H1 (cell line): ENCODE measurements around the gene KRT17. TPM values are rescaled to one million over a fixed set of nuclear protein-coding genes. Genes with fewer than 3 reads are reported as not detected.

Source experiments
- CTCF ChIA-PET: fragments of 300-600 bp; sonication (Branson Sonifier 250); formaldehyde crosslinking; loops from one replicate; lab custom pipeline; 2021; ENCODE audit not compliant: partially characterized antibody; lab: Charles Lee
- POLR2A ChIA-PET: fragments of 300-600 bp; sonication (Branson Sonifier 250); formaldehyde crosslinking; loops from one replicate; lab custom pipeline; 2021; ENCODE audit warnings: inconsistent platforms; ENCODE audit not compliant: partially characterized antibody; lab: Charles Lee
- DNase-seq, 2 experiments: peaks; one replicate each; pipeline versions ENCODE4 v3.0.0 to v3.0.0-alpha.2; 2010 to 2022; ENCODE audit warnings: low spot score in 2 of 2, low read depth in 1 of 2, mixed read lengths in 1 of 2
- FAIRE-seq: peaks from 2 replicates; lab custom pipeline; 2011; peaks lifted over from hg19 to GRCh38; lab: Jason Lieb, UNC
- H2AFZ ChIP-seq: 2 replicates; pipeline ENCODE4 v1.8.1; 2012; ENCODE audit warnings: low read length, inconsistent platforms
- H2AK5ac ChIP-seq: 2 replicates; pipeline ENCODE4 v1.6.1; 2013; ENCODE audit warnings: low read depth, low read length
- H2BK120ac ChIP-seq: replicated peaks from 2 replicates; pipeline ENCODE3; 2013; ENCODE audit warnings: low read depth, low read length, inconsistent platforms
- H2BK12ac ChIP-seq: 2 replicates; pipeline ENCODE4 v1.6.1; 2013; ENCODE audit warnings: low read depth, low read length
- H2BK15ac ChIP-seq: 2 replicates; pipeline ENCODE4 v1.6.1; 2013; ENCODE audit warnings: low read length
- H2BK20ac ChIP-seq: 2 replicates; pipeline ENCODE4 v1.6.1; 2013; ENCODE audit warnings: low read length
- H2BK5ac ChIP-seq: 2 replicates; pipeline ENCODE4 v1.6.1; 2013; ENCODE audit warnings: low read depth, low read length
- H3K14ac ChIP-seq: 2 replicates; pipeline ENCODE4 v1.6.1; 2013; ENCODE audit warnings: inconsistent platforms; ENCODE audit not compliant: insufficient read length
- H3K18ac ChIP-seq: 2 replicates; pipeline ENCODE4 v1.6.1; 2013; ENCODE audit warnings: low read length; ENCODE audit errors: extremely low read depth
- H3K23ac ChIP-seq: 2 replicates; pipeline ENCODE4 v1.6.1; 2013; ENCODE audit warnings: inconsistent platforms; ENCODE audit not compliant: insufficient read length
- H3K23me2 ChIP-seq: 2 replicates; pipeline ENCODE4 v1.6.1; 2013; ENCODE audit warnings: low read depth, low read length
- H3K27ac ChIP-seq: 2 replicates; pipeline ENCODE4 v1.6.1; 2011; ENCODE audit warnings: low read depth, low read length, inconsistent platforms
- H3K27me3 ChIP-seq, 4 experiments: replicated peaks in 1 of 4; 1 replicate in 1 of 4; 2 replicates in 3 of 4; pipeline versions ENCODE4 v1.6.1 to v1.8.1; 2011 to 2013; ENCODE audit warnings: low read length in 3 of 4, mild to moderate bottlenecking in 3 of 4, inconsistent platforms in 2 of 4, mixed read lengths in 2 of 4, moderate library complexity in 1 of 4; ENCODE audit not compliant: control insufficient read depth in 3 of 4, insufficient read depth in 3 of 4; ENCODE audit errors: extremely low read depth in 1 of 4
- H3K36me3 ChIP-seq, 4 experiments: 2 replicates each; pipeline versions ENCODE4 v1.6.1 to v1.8.1; 2011 to 2013; ENCODE audit warnings: mild to moderate bottlenecking in 4 of 4, low read length in 3 of 4, moderate library complexity in 2 of 4, control low read depth in 1 of 4, inconsistent platforms in 1 of 4; ENCODE audit not compliant: insufficient read depth in 4 of 4, control insufficient read depth in 2 of 4
- H3K4ac ChIP-seq: replicated peaks from 2 replicates; pipeline ENCODE3; 2013; ENCODE audit warnings: low read length, low read depth, mixed read lengths, inconsistent platforms; ENCODE audit not compliant: insufficient read length
- H3K4me1 ChIP-seq, 4 experiments: replicated peaks in 1 of 4; 1 replicate in 1 of 4; 2 replicates in 3 of 4; pipeline versions ENCODE4 v1.6.1 to v1.8.1; 2011 to 2013; ENCODE audit warnings: low read length in 3 of 4, inconsistent platforms in 2 of 4, mixed read lengths in 1 of 4; ENCODE audit not compliant: insufficient read depth in 4 of 4, control insufficient read depth in 3 of 4
- H3K4me2 ChIP-seq, 2 experiments: 2 replicates each; pipeline versions ENCODE4 v1.6.1 to v1.8.1; 2011 to 2013; ENCODE audit warnings: low read depth in 2 of 2, low read length in 2 of 2, control low read depth in 1 of 2, inconsistent platforms in 1 of 2, mild to moderate bottlenecking in 1 of 2; ENCODE audit not compliant: insufficient read depth in 1 of 2
- H3K4me3 ChIP-seq, 4 experiments: fragments of 200-600, 300-600 bp in 1 of 4; sonication (generic), shearing (Covaris generic), sonication (Bioruptor Twin) in 1 of 4; 2 replicates each; pipeline versions ENCODE4 v1.5.1 to v1.8.1; 2011 to 2016; ENCODE audit warnings: low read length in 4 of 4, low read depth in 3 of 4, control low read depth in 2 of 4, inconsistent platforms in 2 of 4, mild to moderate bottlenecking in 2 of 4, mixed read lengths in 1 of 4, moderate library complexity in 1 of 4; ENCODE audit not compliant: insufficient read depth in 2 of 4; ENCODE audit errors: extremely low read depth in 1 of 4
- H3K56ac ChIP-seq: replicated peaks from 2 replicates; pipeline ENCODE3; 2013; ENCODE audit warnings: low read depth, mild to moderate bottlenecking, mixed read lengths, low read length, inconsistent platforms; ENCODE audit not compliant: insufficient read length
- H3K79me1 ChIP-seq: 2 replicates; pipeline ENCODE4 v1.6.1; 2013; ENCODE audit warnings: low read depth, low read length, control low read depth
- H3K79me2 ChIP-seq, 2 experiments: 2 replicates each; pipeline versions ENCODE4 v1.6.1 to v1.8.1; 2012 to 2013; ENCODE audit warnings: low read length in 2 of 2, mild to moderate bottlenecking in 2 of 2, inconsistent platforms in 1 of 2; ENCODE audit not compliant: insufficient read depth in 2 of 2, control insufficient read depth in 1 of 2
- H3K9ac ChIP-seq, 4 experiments: replicated peaks in 1 of 4; 1 replicate in 1 of 4; 2 replicates in 3 of 4; pipeline versions ENCODE4 v1.6.1 to v1.8.1; 2011 to 2013; ENCODE audit warnings: low read depth in 3 of 4, low read length in 3 of 4, control low read depth in 2 of 4, mild to moderate bottlenecking in 2 of 4, moderate library complexity in 2 of 4, inconsistent platforms in 1 of 4; ENCODE audit errors: extremely low read depth in 1 of 4
- H3K9me3 ChIP-seq, 2 experiments: 2 replicates each; pipeline versions ENCODE4 v1.6.1 to v1.8.1; 2012 to 2013; ENCODE audit warnings: mild to moderate bottlenecking in 2 of 2, moderate library complexity in 2 of 2, control low read depth in 1 of 2, inconsistent platforms in 1 of 2, low read depth in 1 of 2, low read length in 1 of 2, mixed read lengths in 1 of 2; ENCODE audit not compliant: insufficient read depth in 2 of 2
- H4K20me1 ChIP-seq, 2 experiments: replicated peaks in 1 of 2; 2 replicates each; pipeline versions ENCODE3 to v1.8.1; 2011 to 2013; ENCODE audit warnings: inconsistent platforms in 2 of 2, low read length in 2 of 2, mild to moderate bottlenecking in 1 of 2; ENCODE audit not compliant: insufficient read depth in 2 of 2, control insufficient read depth in 1 of 2
- H4K5ac ChIP-seq: 2 replicates; pipeline ENCODE4 v1.6.1; 2013; ENCODE audit warnings: low read length, low read depth, mixed read lengths, inconsistent platforms; ENCODE audit not compliant: insufficient read length
- H4K8ac ChIP-seq: 2 replicates; pipeline ENCODE4 v1.8.0; 2013; ENCODE audit warnings: mild to moderate bottlenecking, moderate library complexity, low read length, inconsistent platforms; ENCODE audit not compliant: insufficient read depth; ENCODE audit errors: extremely low read depth
- H4K91ac ChIP-seq: replicated peaks from 2 replicates; pipeline ENCODE3; 2013; ENCODE audit warnings: low read length, mixed read lengths, inconsistent platforms; ENCODE audit not compliant: insufficient read length
- BRCA1 ChIP-seq: IDR thresholded peaks from 2 replicates; pipeline ENCODE4 v1.6.1; 2012; ENCODE audit warnings: low read depth, low read length, improper control_type of control experiment
- CEBPB ChIP-seq: IDR thresholded peaks from 2 replicates; pipeline ENCODE4 v1.6.1; 2012; ENCODE audit warnings: low read depth, low read length
- CREB1 ChIP-seq: IDR thresholded peaks from 2 replicates; pipeline ENCODE4 v1.6.1; 2012; ENCODE audit warnings: inconsistent platforms
- CTCF ChIP-seq, 3 experiments: IDR thresholded peaks; 1 replicate in 2 of 3; 2 replicates in 1 of 3; pipeline versions ENCODE4 v1.5.1 to v1.6.1; 2011; ENCODE audit warnings: low read length in 3 of 3, mild to moderate bottlenecking in 3 of 3, inconsistent platforms in 2 of 3, low read depth in 1 of 3, moderate library complexity in 1 of 3; ENCODE audit not compliant: insufficient read depth in 1 of 3; ENCODE audit errors: control extremely low read depth in 1 of 3
- EP300 ChIP-seq, 2 experiments: IDR thresholded peaks; 1 replicate in 1 of 2; 2 replicates in 1 of 2; pipeline ENCODE4 v1.6.1; 2011 to 2012; ENCODE audit warnings: low read depth in 2 of 2, low read length in 2 of 2, mild to moderate bottlenecking in 2 of 2, borderline replicate concordance in 1 of 2, inconsistent platforms in 1 of 2, moderate library complexity in 1 of 2
- GTF2F1 ChIP-seq: IDR thresholded peaks from 2 replicates; pipeline ENCODE4 v1.6.1; 2012; ENCODE audit warnings: low read depth, low read length, improper control_type of control experiment, borderline replicate concordance
- HDAC2 ChIP-seq, 2 experiments: fragments of 300-600 bp in 1 of 2; sonication (generic) in 1 of 2; IDR thresholded peaks; 2 replicates each; pipeline ENCODE4 v1.6.1; 2011 to 2012; ENCODE audit warnings: low read depth in 2 of 2, low read length in 2 of 2, mild to moderate bottlenecking in 2 of 2, moderate library complexity in 2 of 2, borderline replicate concordance in 1 of 2, inconsistent platforms in 1 of 2
- RNF2 ChIP-seq: fragments of 200-900, 300-1000 bp; sonication (generic); IDR thresholded peaks from 2 replicates; pipeline ENCODE4 v1.7.1; 2016; ENCODE audit warnings: borderline replicate concordance, low read depth, mild to moderate bottlenecking, antibody characterized with exemption, low read length; ENCODE audit not compliant: poor library complexity, severe bottlenecking; ENCODE audit errors: missing control alignments
- SIRT6 ChIP-seq: IDR thresholded peaks from one replicate; pipeline ENCODE4 v1.7.1; 2012; ENCODE audit warnings: low read length, inconsistent platforms
- SP4 ChIP-seq: IDR thresholded peaks from 2 replicates; pipeline ENCODE4 v1.6.1; 2012; ENCODE audit warnings: low read length, inconsistent platforms
- TBP ChIP-seq: IDR thresholded peaks from 2 replicates; pipeline ENCODE4 v1.6.1; 2011; ENCODE audit warnings: low read depth, low read length, improper control_type of control experiment
- WGBS, 2 experiments: shearing (Covaris generic) in 1 of 2; methylation state at CpG; one replicate each; pipeline versions ENCODE4 v1.1.6 to v1.1.7; 2013 to 2015; ENCODE audit warnings: low lambda C conversion rate in 2 of 2, mixed read lengths in 2 of 2, inconsistent platforms in 1 of 2, low coverage in 1 of 2, missing lambda C conversion rate in 1 of 2; ENCODE audit not compliant: insufficient replicate concordance in 2 of 2, insufficient coverage in 1 of 2, insufficient read length in 1 of 2; ENCODE audit errors: extremely low coverage in 1 of 2, missing lambda C conversion rate in 1 of 2; 5-methylcytosine and 5-hydroxymethylcytosine counted together
- polyA plus RNA-seq, 7 experiments: library from polyadenylated mRNA; depleted of rRNA in 3 of 7; stranded (reverse) in 5 of 7; unstranded in 2 of 7; fragments of >200 nt in 5 of 7; fragments of 200-250 nt in 2 of 7; gene quantifications; 1 replicate in 5 of 7; 2 replicates in 1 of 7; 4 replicates in 1 of 7; pipeline versions ENCODE4 v1.2.1 to v1.2.3, GENCODE V29; 2011 to 2013; ENCODE audit warnings: missing spikeins in 2 of 7, mixed read lengths in 2 of 7
- total RNA-seq: library from RNA; stranded (reverse); fragmentation: NEBNext Ultra II Directional; extraction: Animal tissue kit (Norgen Biotek cat#: 25700); gene quantifications from 2 replicates; pipeline ENCODE4 v1.2.1, GENCODE V29; 2021

KRT17 gene
- total and polyA plus RNA-seq, 2 of the 8 experiments (the other 6 are each of a cell fraction or from before 2014, with no cell fraction given), result 0.50 to 0.95 TPM

GRCh38 chr17:41657936-41658335 lies 33.6 kb upstream of the KRT17 start:
- POLR2A ChIA-PET, result interaction anchor here (0.9 to 1.0 kb wide), 3 partner anchors 23 to 86 kb away, joined by 3 to 9 read pairs (median 3); partner anchors contain the start of genes EIF1 and KRT9
- Histone ChIP-seq H2AK5ac (no peak overlapping the region), H2AFZ (no peak overlapping the region), H4K20me1 (no peaks in the 10 kb centered on the region), H3K27ac (no peak overlapping the region), H3K23ac (no peak overlapping the region), H3K4me3 (no peak overlapping the region), H3K79me1 (no peaks in the 10 kb centered on the region), H3K9ac (no peak overlapping the region), H4K5ac (no peak overlapping the region), H4K91ac (peak overlapping the region; percentile 26), H3K9me3 (no peaks in the 10 kb centered on the region), H3K4ac (no peak overlapping the region), H4K8ac (no peak overlapping the region), H3K4me2 (no peak overlapping the region), H2BK120ac (no peak overlapping the region), H3K36me3 (no peaks in the 10 kb centered on the region), H3K18ac (no peak overlapping the region; the same call in 1 of the 2 replicates), H3K79me2 (no peaks in the 10 kb centered on the region), H3K14ac (no peak overlapping the region), H3K27me3 (no peaks in the 10 kb centered on the region), H3K4me1 (peaks cover 0 to 24% (median 8%) of the 10 kb centered on the region in 4 experiments; a peak in 5 of 7 replicates), H2BK5ac (no peak overlapping the region), H3K23me2 (0 out of 2 replicates have a peak, but pooled peaks cover 3% of the 10 kb centered on the region), H2BK20ac (no peak overlapping the region), H3K56ac (no peak overlapping the region), H2BK12ac (no peak overlapping the region), H2BK15ac (0 out of 2 replicates have a peak overlapping the region, but pooled peaks have one; percentile 46)
- FAIRE-seq (no peak), DNase-seq (no peak)
- WGBS, 2 experiments, result 88% methylated on average over 12 of the region's 12 CpGs; no CpG with 5 or more reads in 1 of the 2 experiments
- CTCF ChIA-PET, result interaction anchor here (0.7 to 20.4 kb wide), 4 partner anchors 9 to 108 kb away, joined by 3 to 492 read pairs (median 14); partner anchors contain the start of gene EIF1
- TF ChIP-seq TBP (no peak), BRCA1 (no peak), CREB1 (no peak), SP4 (no peak), CTCF (IDR thresholded peaks at IDR 0.05; ENCODE audit: control extremely low read depth in 1 of 3, insufficient read depth in 1 of 3, low read depth in 1 of 3, low read length in 3 of 3) (no peak), EP300 (IDR thresholded peaks at IDR 0.05; ENCODE audit: borderline replicate concordance in 1 of 2, low read depth in 2 of 2, low read length in 2 of 2) (no peak), GTF2F1 (no peak), CEBPB (no peak), RNF2 (no peak), SIRT6 (no peak), HDAC2 (IDR thresholded peaks at IDR 0.05; ENCODE audit: borderline replicate concordance in 1 of 2, low read depth in 2 of 2, low read length in 2 of 2) (no peak)
